NB4 (cell line): ENCODE results near the gene MYO9B.

ENCODE experiments used
- MYC ChIP-seq: IDR thresholded peaks from 2 replicates; pipeline ENCODE4 v1.6.1; 2011; ENCODE audit warnings: low read depth, low read length
- POLR2A ChIP-seq: IDR thresholded peaks from 2 replicates; pipeline ENCODE4 v1.6.1; 2011; ENCODE audit warnings: mild to moderate bottlenecking; ENCODE audit not compliant: insufficient read length; ENCODE audit errors: extremely low read depth
- TF ChIP-seq, protein P1 (sequence below): IDR thresholded peaks from one replicate; pipeline ENCODE4 v1.5.1; 2012; ENCODE audit warnings: low read depth, low read length

DNA sequence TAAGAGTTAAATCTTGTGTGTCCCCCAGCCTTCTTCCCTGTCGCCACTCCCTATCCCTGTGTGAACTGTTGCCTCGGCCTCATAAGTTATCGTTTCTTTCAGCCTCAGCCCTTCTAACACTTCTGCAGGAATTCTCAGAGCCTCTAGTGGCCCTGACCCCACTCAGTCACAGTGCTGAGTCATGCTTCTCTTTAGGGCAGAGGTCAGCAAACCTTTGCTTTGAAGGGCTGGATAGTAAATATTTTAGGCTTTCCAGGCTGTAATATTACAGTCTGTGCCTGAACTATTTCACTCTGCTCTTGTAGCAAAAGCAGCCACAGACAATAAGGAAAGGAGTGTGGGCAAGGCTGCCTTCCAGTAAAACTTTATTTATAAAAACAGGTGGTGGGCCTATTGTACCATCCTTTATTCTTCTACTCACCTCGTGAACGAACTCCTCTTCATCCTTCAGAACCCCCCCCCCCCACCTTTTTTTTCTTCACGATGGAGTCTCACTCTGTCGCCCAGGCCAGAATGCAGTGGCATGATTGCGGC, 22.1 kb downstream of the MYO9B start:
- TF ChIP-seq, protein P1, sequence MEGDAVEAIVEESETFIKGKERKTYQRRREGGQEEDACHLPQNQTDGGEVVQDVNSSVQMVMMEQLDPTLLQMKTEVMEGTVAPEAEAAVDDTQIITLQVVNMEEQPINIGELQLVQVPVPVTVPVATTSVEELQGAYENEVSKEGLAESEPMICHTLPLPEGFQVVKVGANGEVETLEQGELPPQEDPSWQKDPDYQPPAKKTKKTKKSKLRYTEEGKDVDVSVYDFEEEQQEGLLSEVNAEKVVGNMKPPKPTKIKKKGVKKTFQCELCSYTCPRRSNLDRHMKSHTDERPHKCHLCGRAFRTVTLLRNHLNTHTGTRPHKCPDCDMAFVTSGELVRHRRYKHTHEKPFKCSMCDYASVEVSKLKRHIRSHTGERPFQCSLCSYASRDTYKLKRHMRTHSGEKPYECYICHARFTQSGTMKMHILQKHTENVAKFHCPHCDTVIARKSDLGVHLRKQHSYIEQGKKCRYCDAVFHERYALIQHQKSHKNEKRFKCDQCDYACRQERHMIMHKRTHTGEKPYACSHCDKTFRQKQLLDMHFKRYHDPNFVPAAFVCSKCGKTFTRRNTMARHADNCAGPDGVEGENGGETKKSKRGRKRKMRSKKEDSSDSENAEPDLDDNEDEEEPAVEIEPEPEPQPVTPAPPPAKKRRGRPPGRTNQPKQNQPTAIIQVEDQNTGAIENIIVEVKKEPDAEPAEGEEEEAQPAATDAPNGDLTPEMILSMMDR = no peak
- TF ChIP-seq POLR2A = no peak
- no peak for TF ChIP-seq MYC
